GM12878 (cell line): ENCODE measurements around the gene SPATA16. TPM values are rescaled to one million over a fixed set of nuclear protein-coding genes. Genes with fewer than 3 reads are reported as not detected.

ENCODE experiments used
- ATAC-seq: fragments of 200-7000 bp; cut with Tn5 transposase; 3 replicates; pipeline ENCODE4 v1.9.1; 2020; ENCODE audit warnings: mild to moderate bottlenecking, moderate library complexity
- BruUV-seq: library from RNA; stranded (reverse); fragments of 400-500 nt; replicated peaks from 2 replicates; lab custom pipeline; 2021; lab: Mats Ljungman, UMichigan
- CTCF ChIA-PET: fragments of 300-600 bp; sonication (Branson Sonifier 250); formaldehyde crosslinking; extraction: SDS; loops from one replicate; lab custom pipeline; 2021; ENCODE audit warnings: inconsistent platforms; lab: Yijun Ruan, JAX
- POLR2A ChIA-PET: fragments of 350-600 bp; formaldehyde crosslinking; extraction: SDS; loops from one replicate; lab custom pipeline; 2021; ENCODE audit warnings: inconsistent platforms; lab: Charles Lee
- RAD21 ChIA-PET: fragments of 300-600 bp; sonication (Branson Sonifier 250); formaldehyde crosslinking; loops from one replicate; lab custom pipeline; 2023; ENCODE audit warnings: antibody characterized with exemption; ENCODE audit not compliant: unreplicated experiment; lab: Charles Lee
- SMC1A ChIA-PET: fragments of 300-600 bp; sonication (Branson Sonifier 250); formaldehyde crosslinking; loops from one replicate; lab custom pipeline; 2023; ENCODE audit not compliant: unreplicated experiment, uncharacterized antibody; lab: Charles Lee
- DNase-seq: peaks from one replicate; pipeline ENCODE4 v3.0.0-alpha.2; 2011; ENCODE audit warnings: low read depth, low spot score
- FAIRE-seq: peaks from 3 replicates; lab custom pipeline; 2011; peaks lifted over from hg19 to GRCh38; lab: Jason Lieb, UNC
- H2AFZ ChIP-seq: 2 replicates; pipeline ENCODE4 v1.6.0; 2011; ENCODE audit warnings: low read depth, low read length, control low read depth; ENCODE audit not compliant: control insufficient read depth
- H3K27ac ChIP-seq: 2 replicates; pipeline ENCODE4 v1.5.1; 2011; ENCODE audit warnings: control low read depth; ENCODE audit not compliant: control insufficient read depth, insufficient read depth
- H3K27me3 ChIP-seq, 2 experiments: replicated peaks in 1 of 2; 2 replicates each; pipeline versions ENCODE4 v1.6.0 to v1.6.1; 2011; ENCODE audit warnings: low read length in 1 of 2; ENCODE audit not compliant: control insufficient read depth in 2 of 2, insufficient read depth in 2 of 2
- H3K36me3 ChIP-seq, 2 experiments: 2 replicates each; pipeline ENCODE4 v1.5.1; 2011; ENCODE audit warnings: low read length in 1 of 2; ENCODE audit not compliant: control insufficient read depth in 2 of 2, insufficient read depth in 2 of 2
- H3K4me1 ChIP-seq: 2 replicates; pipeline ENCODE4 v1.6.1; 2011; ENCODE audit warnings: mild to moderate bottlenecking, low read length, moderate library complexity, mixed read lengths; ENCODE audit not compliant: control insufficient read depth, insufficient read depth
- H3K4me2 ChIP-seq: 2 replicates; pipeline ENCODE4 v1.6.0; 2011; ENCODE audit warnings: control low read depth; ENCODE audit not compliant: control insufficient read depth, insufficient read depth
- H3K4me3 ChIP-seq: fragments of 200-600 bp; sonication (generic); 2 replicates; pipeline ENCODE4 v1.5.1; 2016
- H3K79me2 ChIP-seq: 2 replicates; pipeline ENCODE4 v1.6.0; 2011; ENCODE audit warnings: low read length; ENCODE audit not compliant: control insufficient read depth, insufficient read depth
- H3K9ac ChIP-seq: 2 replicates; pipeline ENCODE4 v1.8.0; 2011; ENCODE audit warnings: low read length, control low read depth, mixed read lengths; ENCODE audit not compliant: control insufficient read depth, insufficient read depth
- H3K9me3 ChIP-seq: replicated peaks from 3 replicates; pipeline ENCODE4 v1.5.1; 2011; ENCODE audit warnings: mild to moderate bottlenecking, low read length; ENCODE audit not compliant: control insufficient read depth, insufficient read depth
- H4K20me1 ChIP-seq: 2 replicates; pipeline ENCODE4 v1.6.0; 2011; ENCODE audit not compliant: control insufficient read depth, insufficient read depth
- HDGF ChIP-seq: fragments of 450-650 bp; IDR thresholded peaks from 2 replicates; pipeline ENCODE4 v1.6.1; 2016; ENCODE audit warnings: antibody characterized with exemption
- MXI1 ChIP-seq: fragments of 150-350 bp; IDR thresholded peaks from 2 replicates; pipeline ENCODE4 v1.6.1; 2011; ENCODE audit warnings: low read depth, mild to moderate bottlenecking, inconsistent platforms, low read length, improper control_type of control experiment
- RAD21 ChIP-seq: IDR thresholded peaks from 2 replicates; pipeline ENCODE4 v1.6.1; 2011; ENCODE audit warnings: mild to moderate bottlenecking, low read depth, low read length, moderate library complexity; ENCODE audit not compliant: insufficient read depth
- RB1 ChIP-seq: fragments of 450-650 bp; formaldehyde crosslinking; IDR thresholded peaks from 2 replicates; pipeline ENCODE4 v1.6.1; 2017; ENCODE audit warnings: mild to moderate bottlenecking, borderline replicate concordance
- ZNF207 ChIP-seq: fragments of 450-650 bp; IDR thresholded peaks from 2 replicates; pipeline ENCODE4 v1.6.1; 2014; ENCODE audit warnings: antibody characterized with exemption, mild to moderate bottlenecking, borderline replicate concordance
- WGBS: methylation state at CpG from one replicate; pipeline ENCODE4 v1.1.6; 2016; ENCODE audit warnings: low lambda C conversion rate; ENCODE audit not compliant: insufficient replicate concordance, insufficient coverage; ENCODE audit errors: missing lambda C conversion rate; 5-methylcytosine and 5-hydroxymethylcytosine counted together
- in situ Hi-C: fragments of 300-500 bp; cut with MboI; formaldehyde crosslinking; loops from 9 replicates; pipeline ENCODE4 v1.14.3; 2018; ENCODE audit warnings: mixed read lengths
- intact Hi-C: fragments of 100-400 bp; cut with micrococcal nuclease; formaldehyde crosslinking; loops from one replicate; pipeline ENCODE4 v1.14.2; 2022; ENCODE audit not compliant: unreplicated experiment
- polyA plus RNA-seq, 11 experiments: library from polyadenylated mRNA; depleted of rRNA in 4 of 11; unstranded in 6 of 11; stranded (reverse) in 5 of 11; fragments of >200 nt; fragmentation: Nextera tagmentation in 4 of 11; fragmentation: Illumina TruSeq in 1 of 11; extraction: Ambion mirVana in 4 of 11; extraction: Trizol in 1 of 11; gene quantifications; 1 replicate in 1 of 11; 2 replicates in 10 of 11; pipeline versions ENCODE4 v1.2.1 to v1.2.3, GENCODE V29; 2011 to 2016; ENCODE audit warnings: inconsistent platforms in 2 of 11, missing spikeins in 2 of 11, low read depth in 1 of 11
- total RNA-seq, 4 experiments: library from RNA; depleted of rRNA in 3 of 4; stranded (reverse); fragments of >200 nt in 3 of 4; fragmentation: Illumina TruSeq in 1 of 4; extraction: Trizol in 1 of 4; gene quantifications; 2 replicates each; pipeline versions ENCODE4 v1.2.1 to v1.2.3, GENCODE V29; 2013 to 2021
- TF ChIP-seq, protein P1 (sequence below): fragments of 450-650 bp; IDR thresholded peaks from 2 replicates; pipeline ENCODE4 v1.6.1; 2017; ENCODE audit warnings: mild to moderate bottlenecking

Gene SPATA16
- total and polyA plus RNA-seq, 10 of the 15 experiments (the other 5 are each of a cell fraction or from before 2014, with no cell fraction given): 0.04 TPM; not detected in 9

DNA sequence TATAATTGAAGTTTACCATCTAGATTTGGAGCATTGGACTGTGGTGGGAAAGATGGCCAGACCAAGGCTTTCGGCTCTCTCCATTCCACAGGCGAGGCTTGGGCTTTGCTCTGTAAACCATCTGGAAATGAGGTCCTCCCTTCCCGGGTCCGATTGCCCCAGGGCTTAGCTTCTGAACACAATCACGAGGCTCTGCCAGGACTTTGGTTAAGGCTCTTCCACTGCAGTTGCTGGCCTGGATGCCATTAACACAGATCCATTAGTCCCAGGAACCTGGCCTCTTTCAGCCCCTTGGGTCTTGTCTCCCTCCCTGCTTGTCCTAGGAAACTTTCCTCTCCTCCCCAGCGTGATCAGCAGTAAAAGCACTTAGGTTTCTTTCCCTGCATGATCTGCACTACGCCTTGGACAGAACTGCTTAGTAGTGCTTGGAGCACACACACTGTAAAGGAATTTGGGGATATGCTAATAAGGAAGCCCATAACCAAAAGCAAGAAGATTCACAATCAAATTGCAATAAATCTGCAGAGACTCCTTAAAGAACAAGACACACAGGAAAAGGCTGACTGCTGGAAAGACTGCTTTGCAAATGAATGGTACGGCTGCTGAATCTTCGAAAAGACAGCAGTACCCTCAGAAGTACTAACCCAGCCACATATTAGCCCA, 236.2 kb downstream of the SPATA16 start:
- FAIRE-seq (no peak), DNase-seq (no peak), ATAC-seq (no peak)
- H3K9me3 ChIP-seq: no peaks in the 10 kb centered on the region
- WGBS: 34% methylated on average over 9 of the region's 9 CpGs
- no peak overlapping the region for H3K9ac ChIP-seq
- in situ Hi-C loops (no loop called here), intact Hi-C loops (no loop called here)
- CTCF ChIA-PET: no interaction called here
- no peaks in the 10 kb centered on the region for H3K79me2 ChIP-seq
- SMC1A ChIA-PET: no interaction called here
- no peaks in the 10 kb centered on the region for H3K4me1 ChIP-seq
- no peaks in the 10 kb centered on the region for H3K36me3 ChIP-seq
- BruUV-seq: no TSS peak
- H3K4me3 ChIP-seq: no peak overlapping the region
- no peak overlapping the region for H3K4me2 ChIP-seq
- POLR2A ChIA-PET: no interaction called here
- H3K27ac ChIP-seq: no peak overlapping the region
- no peaks in the 10 kb centered on the region for H4K20me1 ChIP-seq
- RAD21 ChIA-PET: no interaction called here
- no peak for TF ChIP-seq RAD21
- TF ChIP-seq RB1: no peak
- no peak for TF ChIP-seq ZNF207
- TF ChIP-seq MXI1: no peak
- TF ChIP-seq HDGF: no peak
- TF ChIP-seq, protein P1, sequence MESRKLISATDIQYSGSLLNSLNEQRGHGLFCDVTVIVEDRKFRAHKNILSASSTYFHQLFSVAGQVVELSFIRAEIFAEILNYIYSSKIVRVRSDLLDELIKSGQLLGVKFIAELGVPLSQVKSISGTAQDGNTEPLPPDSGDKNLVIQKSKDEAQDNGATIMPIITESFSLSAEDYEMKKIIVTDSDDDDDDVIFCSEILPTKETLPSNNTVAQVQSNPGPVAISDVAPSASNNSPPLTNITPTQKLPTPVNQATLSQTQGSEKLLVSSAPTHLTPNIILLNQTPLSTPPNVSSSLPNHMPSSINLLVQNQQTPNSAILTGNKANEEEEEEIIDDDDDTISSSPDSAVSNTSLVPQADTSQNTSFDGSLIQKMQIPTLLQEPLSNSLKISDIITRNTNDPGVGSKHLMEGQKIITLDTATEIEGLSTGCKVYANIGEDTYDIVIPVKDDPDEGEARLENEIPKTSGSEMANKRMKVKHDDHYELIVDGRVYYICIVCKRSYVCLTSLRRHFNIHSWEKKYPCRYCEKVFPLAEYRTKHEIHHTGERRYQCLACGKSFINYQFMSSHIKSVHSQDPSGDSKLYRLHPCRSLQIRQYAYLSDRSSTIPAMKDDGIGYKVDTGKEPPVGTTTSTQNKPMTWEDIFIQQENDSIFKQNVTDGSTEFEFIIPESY: no peak
- TF ChIP-seq, all 136 proteins: peak for 0
- Histone ChIP-seq H2AFZ (no peak overlapping the region), H3K27me3 (peaks cover 0 to 2% of the 10 kb centered on the region in 2 experiments; a peak in 3 of 4 replicates)
